ENCODE measurements around the gene ECM2.

The ECM2 gene

DNA sequence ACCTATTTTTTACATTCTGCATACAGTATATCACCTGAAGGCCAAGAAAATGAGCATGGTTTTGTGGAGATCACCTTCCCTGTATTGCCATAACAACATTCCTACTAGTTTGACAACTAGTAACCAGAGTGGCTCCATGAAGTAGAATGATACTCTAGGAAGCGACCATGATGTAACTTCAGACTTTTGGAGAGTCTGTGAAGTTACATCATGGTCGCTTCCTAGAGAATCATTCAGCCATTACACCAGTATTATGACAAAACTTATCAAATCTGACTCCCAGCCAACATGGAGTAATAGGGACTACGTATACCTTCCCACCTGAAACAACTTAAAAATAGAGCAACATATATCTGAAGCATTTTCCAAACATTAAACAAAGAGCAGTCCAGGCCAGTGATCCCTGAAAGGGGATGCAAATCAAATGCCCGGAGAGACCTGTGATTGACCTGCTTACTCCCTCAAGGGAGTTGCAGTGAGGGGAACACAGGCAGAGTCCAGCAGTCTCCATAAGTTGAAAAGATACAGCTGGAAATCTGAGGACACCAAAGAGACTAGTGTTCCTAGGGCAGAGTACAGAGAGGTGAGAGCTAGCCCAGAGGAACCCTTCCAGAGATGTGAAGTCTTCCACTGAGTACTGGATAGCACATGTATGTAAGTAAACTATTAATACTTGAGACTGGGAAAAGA is 7.8 kb downstream of the ECM2 start:
- TF ChIP-seq, protein P1, sequence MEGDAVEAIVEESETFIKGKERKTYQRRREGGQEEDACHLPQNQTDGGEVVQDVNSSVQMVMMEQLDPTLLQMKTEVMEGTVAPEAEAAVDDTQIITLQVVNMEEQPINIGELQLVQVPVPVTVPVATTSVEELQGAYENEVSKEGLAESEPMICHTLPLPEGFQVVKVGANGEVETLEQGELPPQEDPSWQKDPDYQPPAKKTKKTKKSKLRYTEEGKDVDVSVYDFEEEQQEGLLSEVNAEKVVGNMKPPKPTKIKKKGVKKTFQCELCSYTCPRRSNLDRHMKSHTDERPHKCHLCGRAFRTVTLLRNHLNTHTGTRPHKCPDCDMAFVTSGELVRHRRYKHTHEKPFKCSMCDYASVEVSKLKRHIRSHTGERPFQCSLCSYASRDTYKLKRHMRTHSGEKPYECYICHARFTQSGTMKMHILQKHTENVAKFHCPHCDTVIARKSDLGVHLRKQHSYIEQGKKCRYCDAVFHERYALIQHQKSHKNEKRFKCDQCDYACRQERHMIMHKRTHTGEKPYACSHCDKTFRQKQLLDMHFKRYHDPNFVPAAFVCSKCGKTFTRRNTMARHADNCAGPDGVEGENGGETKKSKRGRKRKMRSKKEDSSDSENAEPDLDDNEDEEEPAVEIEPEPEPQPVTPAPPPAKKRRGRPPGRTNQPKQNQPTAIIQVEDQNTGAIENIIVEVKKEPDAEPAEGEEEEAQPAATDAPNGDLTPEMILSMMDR (IDR thresholded peaks at IDR 0.05; ENCODE audit: insufficient read depth, missing control alignments) = no peak
- FAIRE-seq (no peak), DNase-seq (ENCODE audit: insufficient read length, low spot score) (no peak)

DNA sequence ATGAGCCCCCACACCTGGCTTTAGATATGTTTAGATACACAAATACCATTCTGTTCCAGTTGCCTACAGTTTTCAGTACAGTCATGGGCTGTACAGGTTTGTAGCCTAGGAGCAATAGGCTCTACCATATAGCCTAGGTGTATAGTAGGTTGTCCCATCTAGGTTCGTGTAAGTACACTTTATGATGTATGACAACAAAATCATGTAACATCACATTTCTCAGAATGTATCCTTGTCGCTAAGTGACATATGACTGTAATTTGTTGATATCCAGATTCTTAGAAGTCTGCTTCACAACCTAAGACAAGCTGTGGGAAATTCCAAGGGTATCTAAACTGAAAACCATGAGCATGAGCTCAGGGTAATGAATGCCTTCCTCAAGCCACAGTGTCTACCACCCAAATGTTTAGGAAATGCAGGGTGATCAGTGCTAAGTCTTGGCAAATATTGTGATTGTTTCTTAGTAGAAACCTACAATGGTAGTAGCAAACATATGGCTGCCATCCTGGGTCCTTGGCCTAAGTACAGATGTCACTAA is 8.4 kb downstream of the ECM2 start:
- no peak for FAIRE-seq
- TF ChIP-seq, protein P1 (IDR thresholded peaks at IDR 0.05; ENCODE audit: insufficient read depth, missing control alignments) = no peak
- DNase-seq (ENCODE audit: insufficient read length, low spot score) = no peak

DNA sequence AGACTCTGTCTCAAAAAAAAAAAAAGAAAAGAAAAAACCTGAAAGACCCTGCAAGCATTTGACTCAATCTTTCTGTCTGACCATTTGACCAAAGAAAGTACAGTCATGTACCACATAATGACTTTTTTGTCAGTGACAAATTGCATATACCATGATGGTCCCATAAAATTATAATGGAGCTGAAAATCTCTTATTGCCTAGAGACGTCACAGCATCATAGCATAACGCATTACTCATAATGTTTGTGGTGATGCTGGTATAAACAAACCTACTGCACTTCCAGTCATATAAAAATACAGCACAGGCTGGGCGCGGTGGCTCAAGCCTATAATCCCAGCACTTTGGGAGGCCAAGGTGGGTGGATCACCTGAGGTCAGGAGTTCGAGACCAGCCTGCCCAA is 10.5 kb downstream of the ECM2 start:
- TF ChIP-seq, protein P1 (IDR thresholded peaks at IDR 0.05; ENCODE audit: insufficient read depth, missing control alignments) = no peak
- no peak for DNase-seq (ENCODE audit: insufficient read length, low spot score)
- no peak for FAIRE-seq

DNA sequence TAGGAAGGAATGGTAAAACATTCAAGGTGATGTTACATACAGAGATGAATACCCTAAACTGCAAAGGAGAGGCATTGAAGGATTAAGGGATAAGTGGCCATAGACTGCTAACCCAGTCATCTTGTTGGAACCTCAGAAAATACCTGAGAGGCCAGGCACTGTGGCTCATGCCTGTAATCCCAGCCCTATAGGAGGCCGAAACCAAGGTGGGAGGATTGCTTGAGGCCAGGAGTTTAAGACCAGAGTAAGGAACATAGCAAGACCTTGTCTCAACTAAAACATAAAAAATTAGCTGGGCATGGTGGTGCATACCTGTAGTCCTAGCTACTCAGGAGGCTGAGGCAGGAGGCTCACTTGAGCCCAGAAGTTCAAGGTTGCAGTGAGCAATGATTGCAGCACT is 10.9 kb downstream of the ECM2 start:
- DNase-seq (ENCODE audit: insufficient read length, low spot score) (no peak), FAIRE-seq (no peak)
- TF ChIP-seq, protein P1 (IDR thresholded peaks at IDR 0.05; ENCODE audit: insufficient read depth, missing control alignments) = no peak

DNA sequence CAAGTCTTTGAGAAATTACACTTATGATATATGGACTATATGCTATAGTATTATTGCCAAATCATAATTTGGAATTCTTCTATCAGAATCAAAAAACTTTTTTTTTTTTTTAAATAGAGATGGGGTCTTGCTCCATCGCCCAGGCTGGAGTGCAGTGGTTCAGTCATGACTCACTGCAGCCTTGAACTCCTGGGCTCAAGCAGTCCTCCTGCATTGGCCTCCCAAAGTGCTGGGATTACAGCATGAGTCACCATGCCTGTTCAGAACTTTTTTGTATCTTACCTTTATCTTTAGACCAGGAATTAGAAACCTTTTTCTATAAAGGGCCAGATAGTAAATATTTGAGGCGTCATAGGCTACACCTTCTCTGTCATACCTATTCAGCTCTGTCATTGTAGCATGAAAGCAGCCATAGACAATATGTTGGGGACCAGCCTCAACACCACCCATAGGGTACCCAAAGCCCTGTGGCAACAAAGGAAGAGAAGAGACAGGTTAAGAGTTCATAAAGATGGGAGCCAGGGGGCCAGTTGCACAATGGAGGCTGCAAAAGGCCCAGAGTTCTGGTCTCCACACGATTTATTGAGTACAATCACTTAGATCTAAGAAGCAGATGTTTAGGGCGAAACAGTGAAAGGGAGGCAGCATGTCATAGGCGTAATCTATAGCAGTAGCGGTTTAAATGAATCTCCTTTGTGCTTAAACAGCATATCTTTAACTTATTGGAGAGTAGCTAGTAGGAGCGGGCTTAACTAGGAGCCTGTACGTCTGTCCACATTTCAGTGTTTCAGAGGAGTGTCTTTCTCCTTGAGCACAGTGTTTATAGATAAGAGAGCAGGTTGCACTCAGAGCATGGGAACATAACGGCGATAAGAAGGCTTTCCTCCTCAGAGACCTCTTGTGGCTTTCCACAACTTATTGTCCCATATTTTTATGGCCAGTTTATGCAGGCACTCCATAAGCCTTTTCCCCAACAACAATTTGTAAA is 12.5 kb downstream of the ECM2 start:
- DNase-seq (ENCODE audit: insufficient read length, low spot score) = no peak
- FAIRE-seq = no peak
- TF ChIP-seq, protein P1 (IDR thresholded peaks at IDR 0.05; ENCODE audit: insufficient read depth, missing control alignments) = no peak

DNA sequence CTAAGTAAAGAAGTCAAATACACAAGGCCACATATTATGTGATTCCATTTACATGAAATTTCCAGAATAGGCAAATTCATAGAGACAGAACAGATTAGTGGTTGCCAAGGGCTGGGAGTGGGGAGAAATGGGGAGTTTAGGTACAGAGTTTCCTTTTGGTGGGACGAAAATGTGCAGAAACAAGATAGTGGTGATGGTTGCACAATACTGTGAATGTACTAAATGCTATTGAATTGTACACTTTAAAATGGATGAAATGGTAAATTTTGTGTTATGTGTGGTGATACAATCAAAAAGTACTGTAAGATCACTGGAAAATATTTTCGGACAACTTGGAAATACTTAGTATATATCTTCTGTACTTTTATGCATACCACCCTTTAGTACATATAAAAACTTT is 15.0 kb downstream of the ECM2 start:
- FAIRE-seq = no peak
- TF ChIP-seq, protein P1 (IDR thresholded peaks at IDR 0.05; ENCODE audit: insufficient read depth, missing control alignments) = no peak
- no peak for DNase-seq (ENCODE audit: insufficient read length, low spot score)
